Trophoblast cell (in vitro differentiated cells and primary cell): ENCODE results near the gene C11orf58.

Experiments
- DNase-seq, 2 donors: peaks; one replicate each; pipeline ENCODE4 v3.0.0-alpha.2; 2016
- H2AFZ ChIP-seq: 2 replicates; pipeline ENCODE4 v1.6.1; 2013; ENCODE audit warnings: low read length, moderate library complexity, mild to moderate bottlenecking; ENCODE audit not compliant: insufficient read depth, poor library complexity
- H2AK5ac ChIP-seq: 2 replicates; pipeline ENCODE4 v1.6.1; 2013; ENCODE audit warnings: mild to moderate bottlenecking, low read length
- H2BK120ac ChIP-seq: 2 replicates; pipeline ENCODE4 v1.6.1; 2013; ENCODE audit warnings: low read length, mild to moderate bottlenecking, moderate library complexity; ENCODE audit not compliant: insufficient read depth, poor library complexity
- H2BK12ac ChIP-seq: 2 replicates; pipeline ENCODE4 v1.6.1; 2013; ENCODE audit warnings: mild to moderate bottlenecking, low read length, moderate library complexity
- H2BK5ac ChIP-seq: 2 replicates; pipeline ENCODE4 v1.6.1; 2013; ENCODE audit warnings: low read length, low read depth, moderate library complexity, mild to moderate bottlenecking; ENCODE audit not compliant: poor library complexity
- H3K14ac ChIP-seq: 2 replicates; pipeline ENCODE4 v1.6.1; 2013; ENCODE audit warnings: mild to moderate bottlenecking, low read length
- H3K18ac ChIP-seq: 2 replicates; pipeline ENCODE4 v1.6.1; 2013; ENCODE audit warnings: mild to moderate bottlenecking, low read length
- H3K23ac ChIP-seq: 2 replicates; pipeline ENCODE4 v1.6.1; 2013; ENCODE audit warnings: low read length
- H3K27ac ChIP-seq: 2 replicates; pipeline ENCODE4 v1.5.1; 2013; ENCODE audit warnings: low read depth, mild to moderate bottlenecking, inconsistent platforms, low read length, moderate library complexity
- H3K27me3 ChIP-seq: 2 replicates; pipeline ENCODE4 v1.6.1; 2013; ENCODE audit warnings: inconsistent platforms, mild to moderate bottlenecking, low read length, moderate library complexity; ENCODE audit not compliant: insufficient read depth
- H3K36me3 ChIP-seq, 2 experiments: 1 replicate in 1 of 2; 2 replicates in 1 of 2; pipeline ENCODE4 v1.6.1; 2013; ENCODE audit warnings: low read length in 2 of 2, mild to moderate bottlenecking in 2 of 2, moderate library complexity in 1 of 2; ENCODE audit not compliant: insufficient read depth in 2 of 2, control insufficient read depth in 1 of 2
- H3K4ac ChIP-seq: 2 replicates; pipeline ENCODE4 v1.6.1; 2013; ENCODE audit warnings: low read depth, mild to moderate bottlenecking, low read length, moderate library complexity
- H3K4me1 ChIP-seq, 2 experiments: 1 replicate in 1 of 2; 2 replicates in 1 of 2; pipeline ENCODE4 v1.6.1; 2013; ENCODE audit warnings: low read length in 2 of 2, mild to moderate bottlenecking in 2 of 2, moderate library complexity in 1 of 2; ENCODE audit not compliant: insufficient read depth in 2 of 2, control insufficient read depth in 1 of 2
- H3K4me2 ChIP-seq: 2 replicates; pipeline ENCODE4 v1.6.1; 2013; ENCODE audit warnings: inconsistent platforms, mild to moderate bottlenecking, low read length, moderate library complexity
- H3K4me3 ChIP-seq: 2 replicates; pipeline ENCODE4 v1.5.1; 2013; ENCODE audit warnings: mild to moderate bottlenecking, low read depth, low read length, inconsistent platforms
- H3K79me1 ChIP-seq: one replicate; pipeline ENCODE4 v1.6.1; 2013; ENCODE audit warnings: low read length
- H3K79me2 ChIP-seq: 2 replicates; pipeline ENCODE4 v1.6.1; 2013; ENCODE audit warnings: low read length, mild to moderate bottlenecking; ENCODE audit not compliant: control insufficient read depth, insufficient read depth, poor library complexity
- H3K9ac ChIP-seq: 2 replicates; pipeline ENCODE4 v1.6.1; 2013; ENCODE audit warnings: mild to moderate bottlenecking, low read length
- H3K9me3 ChIP-seq: 2 replicates; pipeline ENCODE4 v1.6.1; 2013; ENCODE audit warnings: low read depth, mild to moderate bottlenecking, control low read depth, inconsistent platforms, low read length; ENCODE audit not compliant: insufficient read depth
- H4K12ac ChIP-seq: 2 replicates; pipeline ENCODE4 v1.6.1; 2013; ENCODE audit warnings: low read depth, mild to moderate bottlenecking, low read length, moderate library complexity
- H4K8ac ChIP-seq: 2 replicates; pipeline ENCODE4 v1.6.1; 2013; ENCODE audit warnings: low read depth, mild to moderate bottlenecking, low read length, moderate library complexity
- H4K91ac ChIP-seq: one replicate; pipeline ENCODE4 v1.6.1; 2013; ENCODE audit warnings: low read depth, mild to moderate bottlenecking, low read length, moderate library complexity
- WGBS: extraction: QIAGEN DNeasy Blood & Tissue Kit; methylation state at CpG from one replicate; pipeline ENCODE4 v1.1.7; 2013; ENCODE audit warnings: missing lambda C conversion rate; ENCODE audit not compliant: insufficient read length, insufficient coverage; ENCODE audit errors: extremely low coverage; 5-methylcytosine and 5-hydroxymethylcytosine counted together

C11orf58 gene

DNA sequence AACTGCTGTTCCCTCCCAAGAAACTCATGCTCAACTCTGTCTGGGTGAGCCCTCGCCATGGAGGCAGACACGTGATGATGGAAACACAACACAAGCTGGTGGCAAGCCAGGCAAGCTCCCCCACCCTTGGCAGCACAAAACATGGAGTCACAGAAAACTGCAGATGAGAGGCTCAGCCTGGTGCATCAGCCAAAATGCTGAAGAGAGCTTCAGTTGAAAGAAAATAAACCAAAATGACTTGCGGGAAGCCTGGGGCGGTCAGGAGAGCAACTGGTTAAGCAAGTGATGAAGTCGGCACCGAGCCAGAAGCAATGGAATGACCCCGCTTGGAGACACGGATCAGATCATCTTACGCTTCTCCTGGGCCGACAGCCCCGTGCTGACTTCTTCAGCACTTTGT lies 68.3 kb downstream of the C11orf58 start:
- Histone ChIP-seq H3K4me1 (no peaks in the 10 kb centered on the region), H3K79me1 (no peaks in the 10 kb centered on the region), H2BK5ac (no peak overlapping the region), H2BK120ac (no peak overlapping the region), H3K9ac (no peak overlapping the region), H2AFZ (no peak overlapping the region), H3K4me2 (no peak overlapping the region), H3K18ac (no peak overlapping the region), H2AK5ac (no peak overlapping the region), H3K27ac (no peak overlapping the region), H3K79me2 (no peaks in the 10 kb centered on the region), H2BK12ac (no peak overlapping the region), H3K23ac (no peak overlapping the region), H4K8ac (no peak overlapping the region), H3K4ac (no peak overlapping the region), H4K91ac (no peak overlapping the region), H3K9me3 (no peaks in the 10 kb centered on the region), H3K4me3 (no peak overlapping the region), H3K36me3 (peaks cover 41 to 74% of the 10 kb centered on the region in 2 experiments), H3K27me3 (no peaks in the 10 kb centered on the region), H4K12ac (no peak overlapping the region), H3K14ac (no peak overlapping the region)
- DNase-seq: no peak
- no CpG with 5 or more reads among the region's 11 CpGs for WGBS

DNA sequence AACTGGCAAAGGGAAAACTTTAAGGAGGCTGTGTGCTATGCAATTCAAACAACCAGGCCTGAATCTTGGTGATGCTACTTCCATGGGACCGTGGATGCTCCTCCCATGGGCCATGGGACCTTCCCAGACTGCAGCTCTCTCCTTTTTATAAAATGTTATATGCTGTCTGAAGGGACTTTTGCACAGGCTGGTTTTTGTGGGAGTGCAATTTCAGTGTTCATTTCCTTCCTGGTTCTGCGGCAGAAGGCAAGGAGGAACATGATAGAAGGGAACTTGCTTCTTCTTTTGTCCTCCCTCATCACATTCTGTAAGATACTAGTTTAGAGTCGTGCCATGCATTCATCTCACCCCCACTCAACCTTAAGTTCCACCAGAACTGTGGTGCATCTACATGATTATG lies 68.9 kb downstream of the C11orf58 start:
- H4K12ac ChIP-seq: no peak overlapping the region
- no peak overlapping the region for H4K91ac ChIP-seq
- H3K9ac ChIP-seq: no peak overlapping the region
- no peak overlapping the region for H4K8ac ChIP-seq
- DNase-seq: peak in 1 of 2 donors; percentile 22
- no peak overlapping the region for H2BK120ac ChIP-seq
- peaks cover 41 to 76% of the 10 kb centered on the region in 2 experiments for H3K36me3 ChIP-seq
- H3K4me3 ChIP-seq: no peak overlapping the region
- no peak overlapping the region for H3K14ac ChIP-seq
- no peak overlapping the region for H2AFZ ChIP-seq
- H2AK5ac ChIP-seq: no peak overlapping the region
- no peak overlapping the region for H2BK12ac ChIP-seq
- H3K23ac ChIP-seq: no peak overlapping the region
- no peak overlapping the region for H3K4ac ChIP-seq
- no peak overlapping the region for H3K4me2 ChIP-seq
- H3K18ac ChIP-seq: no peak overlapping the region
- H2BK5ac ChIP-seq: no peak overlapping the region
- peaks cover 0 to 2% of the 10 kb centered on the region in 2 experiments for H3K4me1 ChIP-seq
- H3K27me3 ChIP-seq: no peaks in the 10 kb centered on the region
- H3K27ac ChIP-seq: no peak overlapping the region
- no peaks in the 10 kb centered on the region for H3K79me2 ChIP-seq
- no peaks in the 10 kb centered on the region for H3K9me3 ChIP-seq
- WGBS: no CpG with 5 or more reads among the region's 3 CpGs
- no peaks in the 10 kb centered on the region for H3K79me1 ChIP-seq
